Activated CD4-positive, alpha-beta memory T cell treated with anti-CD3 and anti-CD28 coated beads for 36 hours (primary cell): Measurements from ENCODE around the gene COL4A2. TPM values are rescaled to one million over a fixed set of nuclear protein-coding genes. Genes with fewer than 3 reads are reported as not detected.
A peak's percentile ranks its signal among the peaks of the same experiment; 100 is the strongest.

Experiments
- CTCF ChIA-PET: fragments of 350-600 bp; sonication (Branson Sonifier 250); formaldehyde crosslinking; loops from one replicate; lab custom pipeline; 2021; ENCODE audit warnings: antibody characterized with exemption, inconsistent platforms; lab: Charles Lee
- POLR2A ChIA-PET: fragments of 350-600 bp; sonication (Branson Sonifier 250); formaldehyde crosslinking; loops from one replicate; lab custom pipeline; 2021; ENCODE audit warnings: antibody characterized with exemption; lab: Charles Lee
- DNase-seq: peaks from one replicate; pipeline ENCODE4 v3.0.0-alpha.2; 2020
- H3K27ac Mint-ChIP-seq: one replicate; pipeline ENCODE4 v1.8.0; 2021; ENCODE audit warnings: mixed read lengths
- H3K27me3 Mint-ChIP-seq: one replicate; pipeline ENCODE4 v1.8.0; 2021; ENCODE audit warnings: mixed read lengths
- H3K36me3 Mint-ChIP-seq: one replicate; pipeline ENCODE4 v1.8.0; 2021; ENCODE audit warnings: mixed read lengths
- H3K4me1 Mint-ChIP-seq: one replicate; pipeline ENCODE4 v1.8.0; 2021; ENCODE audit warnings: low read depth, mixed read lengths
- H3K4me3 Mint-ChIP-seq: one replicate; pipeline ENCODE4 v1.8.0; 2021; ENCODE audit warnings: mild to moderate bottlenecking, mixed read lengths
- H3K9me3 Mint-ChIP-seq: one replicate; pipeline ENCODE4 v1.8.0; 2021; ENCODE audit warnings: mixed read lengths
- intact Hi-C: fragments of 100-400 bp; cut with micrococcal nuclease; formaldehyde crosslinking; loops from one replicate; pipeline ENCODE4 v1.15.1; 2023
- total RNA-seq, 2 experiments: library from RNA; stranded (reverse); gene quantifications; one replicate each; pipeline ENCODE4 v1.2.3, GENCODE V29; 2021

Gene COL4A2
- total RNA-seq, 2 experiments from 2014 or later: not detected

GRCh38 chr13:110465696-110466095 is 158.6 kb downstream of the COL4A2 start:
- no peak for DNase-seq
- H3K4me3 Mint-ChIP-seq: no peak overlapping the region
- POLR2A ChIA-PET: no interaction called here
- no peak overlapping the region for H3K27ac Mint-ChIP-seq
- CTCF ChIA-PET: interaction anchor here (1.4 kb wide), 1 partner anchor 10 kb away, joined by 4 read pairs; no protein-coding TSS in a partner anchor
- H3K36me3 Mint-ChIP-seq: no peaks in the 10 kb centered on the region
- intact Hi-C loops: no loop called here
- peaks cover 2% of the 10 kb centered on the region for H3K4me1 Mint-ChIP-seq
- H3K9me3 Mint-ChIP-seq: no peaks in the 10 kb centered on the region
- H3K27me3 Mint-ChIP-seq: peaks cover 5% of the 10 kb centered on the region

DNA sequence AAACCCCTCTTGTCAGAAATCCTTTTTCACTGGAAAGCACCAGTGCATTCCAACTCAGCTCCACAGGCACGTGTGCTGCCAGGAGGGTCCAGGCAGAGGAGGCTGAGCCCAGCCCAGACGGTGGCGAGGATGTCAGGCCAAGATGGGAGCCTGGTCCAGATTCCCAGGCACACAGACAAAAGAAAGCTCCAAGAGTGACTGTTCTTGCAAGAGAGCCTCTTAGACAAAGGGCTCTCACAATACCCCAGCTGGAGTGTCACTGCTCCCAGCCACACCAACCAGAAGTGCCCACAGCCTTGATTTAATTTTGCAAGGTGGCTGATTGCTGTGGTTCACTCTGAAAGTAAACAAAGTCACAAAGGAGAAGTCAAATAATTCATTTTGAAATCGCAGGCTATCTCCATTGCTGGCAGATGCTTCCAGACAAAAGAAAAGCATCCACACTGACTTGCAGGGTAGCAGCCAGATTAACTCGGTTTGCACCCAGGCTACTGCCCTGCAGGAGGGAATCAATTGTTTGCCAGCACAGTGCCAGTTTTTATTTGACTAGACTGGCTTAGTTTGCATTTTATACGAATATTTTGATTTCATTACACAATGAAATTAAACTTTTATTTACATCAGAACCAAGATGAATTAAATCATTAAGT is 159.3 kb downstream of the COL4A2 start:
- CTCF ChIA-PET: interaction anchor here (1.4 kb wide), 1 partner anchor 10 kb away, joined by 4 read pairs; no protein-coding TSS in a partner anchor
- POLR2A ChIA-PET: no interaction called here

DNA sequence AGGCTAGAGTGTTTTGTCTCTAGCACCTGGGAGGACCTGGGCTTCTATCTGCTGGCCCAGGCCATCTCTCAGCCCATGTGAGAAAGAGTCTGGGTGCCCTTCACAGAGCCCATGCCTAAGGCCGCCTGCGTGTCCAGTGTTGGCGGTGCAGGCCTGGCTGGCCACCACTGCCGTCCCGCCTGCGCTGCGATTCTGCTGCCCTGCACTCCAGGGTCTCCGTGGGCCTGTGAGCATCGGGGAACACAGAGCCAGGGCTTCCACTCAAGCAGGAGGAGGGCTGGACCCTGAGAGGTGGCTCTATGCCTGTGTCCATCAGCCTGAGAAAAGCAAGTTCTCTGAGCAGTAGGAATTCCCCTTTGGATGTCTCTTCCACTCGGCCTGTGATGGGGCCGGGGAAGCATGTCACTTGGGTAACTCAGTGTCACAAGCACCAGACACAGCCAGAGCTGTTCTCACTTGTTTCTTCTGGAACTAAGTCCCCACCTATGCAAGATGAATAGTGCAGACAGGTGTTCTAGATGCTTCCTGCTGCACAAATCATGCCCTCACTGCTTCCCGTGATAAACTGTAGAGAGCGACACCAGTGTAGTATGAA is 160.5 kb downstream of the COL4A2 start:
- Mint-ChIP-seq H3K4me1 (peaks cover 2% of the 10 kb centered on the region), H3K27ac (no peak overlapping the region), H3K9me3 (no peaks in the 10 kb centered on the region), H3K27me3 (peaks cover 13% of the 10 kb centered on the region), H3K4me3 (no peak overlapping the region), H3K36me3 (no peaks in the 10 kb centered on the region)
- ChIA-PET CTCF (no interaction called here), POLR2A (no interaction called here)
- no peak for DNase-seq
- intact Hi-C loops: no loop called here

More for the DNA sequence above, 159.3 kb downstream of the COL4A2 start:
- H3K4me1 Mint-ChIP-seq: peaks cover 2% of the 10 kb centered on the region
- no peak for DNase-seq
- no peaks in the 10 kb centered on the region for H3K36me3 Mint-ChIP-seq
- no peaks in the 10 kb centered on the region for H3K9me3 Mint-ChIP-seq
- no peak overlapping the region for H3K4me3 Mint-ChIP-seq
- H3K27ac Mint-ChIP-seq: no peak overlapping the region
- H3K27me3 Mint-ChIP-seq: peaks cover 9% of the 10 kb centered on the region
- intact Hi-C loops: no loop called here

- ChIA-PET CTCF (interaction anchor here (1.4 kb wide), 1 partner anchor 13 kb away, joined by 5 read pairs; no protein-coding TSS in a partner anchor), POLR2A (no interaction called here)
- intact Hi-C loops: no loop called here
- Mint-ChIP-seq H3K4me1 (peaks cover 2% of the 10 kb centered on the region), H3K4me3 (no peak overlapping the region), H3K36me3 (no peaks in the 10 kb centered on the region), H3K9me3 (no peaks in the 10 kb centered on the region), H3K27ac (no peak overlapping the region), H3K27me3 (peaks cover 15% of the 10 kb centered on the region)
- no peak for DNase-seq
Measured at GRCh38 chr13:110468986-110469495, 162.0 kb downstream of the COL4A2 start.

- CTCF ChIA-PET: interaction anchor here (1.4 kb wide), 1 partner anchor 14 kb away, joined by 5 read pairs; no protein-coding TSS in a partner anchor
- Mint-ChIP-seq H3K4me1 (peaks cover 2% of the 10 kb centered on the region), H3K4me3 (no peak overlapping the region), H3K9me3 (no peaks in the 10 kb centered on the region), H3K27me3 (peaks cover 15% of the 10 kb centered on the region), H3K27ac (no peak overlapping the region), H3K36me3 (no peaks in the 10 kb centered on the region)
- no peak for DNase-seq
- intact Hi-C loops: no loop called here
- POLR2A ChIA-PET: no interaction called here
Measured at GRCh38 chr13:110469597-110469996, 162.5 kb downstream of the COL4A2 start.

DNA sequence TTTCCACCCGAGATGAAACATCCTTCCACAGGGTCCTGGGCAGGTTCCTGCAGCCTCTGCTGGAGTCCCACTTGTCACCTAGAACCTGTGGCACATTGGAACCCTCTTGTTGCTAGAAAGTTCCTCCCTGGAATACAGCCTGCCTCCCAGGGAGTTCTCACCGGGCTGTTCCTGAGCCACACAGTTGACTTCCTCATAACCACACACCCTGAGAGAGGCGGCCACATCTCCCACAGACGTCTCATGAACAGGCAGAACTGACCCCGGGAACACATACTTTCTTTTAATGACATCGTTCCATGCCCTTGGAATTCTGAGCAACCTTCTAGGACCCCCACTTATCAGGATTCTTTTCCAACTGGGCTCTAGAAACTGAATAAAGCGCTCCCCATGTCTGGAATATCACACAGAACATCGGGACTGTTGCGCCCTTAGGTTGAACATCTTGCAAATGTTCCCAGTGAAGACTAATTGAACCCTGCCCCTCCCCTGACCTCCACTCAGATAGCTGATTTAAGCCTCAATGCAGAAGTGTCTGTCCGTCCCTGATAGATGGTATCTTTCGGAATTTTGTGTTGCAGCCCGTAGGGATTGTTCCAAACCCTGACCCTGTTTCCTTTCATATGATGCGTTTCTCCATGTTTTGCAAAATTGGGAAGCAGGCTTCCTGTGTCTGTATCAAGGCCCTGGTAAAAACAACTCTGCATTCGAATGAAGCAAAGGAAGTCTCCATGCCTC is 163.4 kb downstream of the COL4A2 start:
- peaks cover 17% of the 10 kb centered on the region for H3K27me3 Mint-ChIP-seq
- peaks cover 2% of the 10 kb centered on the region for H3K4me1 Mint-ChIP-seq
- DNase-seq: no peak
- ChIA-PET CTCF (no interaction called here), POLR2A (no interaction called here)
- H3K4me3 Mint-ChIP-seq: no peak overlapping the region
- intact Hi-C loops: no loop called here
- H3K36me3 Mint-ChIP-seq: no peaks in the 10 kb centered on the region
- H3K27ac Mint-ChIP-seq: no peak overlapping the region
- H3K9me3 Mint-ChIP-seq: no peaks in the 10 kb centered on the region

- Mint-ChIP-seq H3K27ac (no peak overlapping the region), H3K4me1 (no peaks in the 10 kb centered on the region), H3K36me3 (no peaks in the 10 kb centered on the region), H3K27me3 (peaks cover 17% of the 10 kb centered on the region), H3K4me3 (no peak overlapping the region), H3K9me3 (no peaks in the 10 kb centered on the region)
- ChIA-PET CTCF (no interaction called here), POLR2A (no interaction called here)
- DNase-seq: no peak
- intact Hi-C loops: no loop called here
Measured at GRCh38 chr13:110471156-110471832, 164.2 kb downstream of the COL4A2 start.

- ChIA-PET POLR2A (no interaction called here), CTCF (no interaction called here)
- intact Hi-C loops: no loop called here
- Mint-ChIP-seq H3K27me3 (peaks cover 17% of the 10 kb centered on the region), H3K27ac (no peak overlapping the region), H3K4me1 (no peaks in the 10 kb centered on the region), H3K9me3 (no peaks in the 10 kb centered on the region), H3K4me3 (no peak overlapping the region), H3K36me3 (no peaks in the 10 kb centered on the region)
- peak; percentile 37 for DNase-seq
Measured at GRCh38 chr13:110471833-110472162, 164.7 kb downstream of the COL4A2 start.

GRCh38 chr13:110472904-110473563 is 165.9 kb downstream of the COL4A2 start:
- Mint-ChIP-seq H3K4me1 (no peaks in the 10 kb centered on the region), H3K27ac (no peak overlapping the region), H3K36me3 (no peaks in the 10 kb centered on the region), H3K9me3 (no peaks in the 10 kb centered on the region), H3K4me3 (no peak overlapping the region), H3K27me3 (peaks cover 17% of the 10 kb centered on the region)
- ChIA-PET POLR2A (no interaction called here), CTCF (no interaction called here)
- DNase-seq: no peak
- intact Hi-C loops: no loop called here

GRCh38 chr13:110474713-110475112 is 167.6 kb downstream of the COL4A2 start:
- ChIA-PET POLR2A (no interaction called here), CTCF (no interaction called here)
- Mint-ChIP-seq H3K27ac (no peak overlapping the region), H3K4me1 (no peaks in the 10 kb centered on the region), H3K36me3 (no peaks in the 10 kb centered on the region), H3K4me3 (no peak overlapping the region), H3K27me3 (peaks cover 20% of the 10 kb centered on the region), H3K9me3 (no peaks in the 10 kb centered on the region)
- DNase-seq: no peak
- intact Hi-C loops: no loop called here

- Mint-ChIP-seq H3K36me3 (no peaks in the 10 kb centered on the region), H3K4me3 (no peak overlapping the region), H3K9me3 (no peaks in the 10 kb centered on the region), H3K4me1 (no peaks in the 10 kb centered on the region), H3K27ac (no peak overlapping the region), H3K27me3 (peaks cover 20% of the 10 kb centered on the region)
- no peak for DNase-seq
- ChIA-PET CTCF (no interaction called here), POLR2A (no interaction called here)
- intact Hi-C loops: no loop called here
Measured at GRCh38 chr13:110475117-110475516, 168.0 kb downstream of the COL4A2 start.
